GM23338 (cell line): ENCODE data around the gene ROCK1. TPM values are rescaled to one million over a fixed set of nuclear protein-coding genes. Genes with fewer than 3 reads are reported as not detected.

Experiments used
- ATAC-seq: fragments of 200-7000 bp; cut with Tn5 transposase; 3 replicates; pipeline ENCODE4 v1.9.1; 2020
- DNase-seq: peaks from one replicate; pipeline ENCODE4 v3.0.0-alpha.2; 2015; ENCODE audit warnings: low spot score
- H2AFZ ChIP-seq: fragments of 200-600 bp; sonication (generic); 2 replicates; pipeline ENCODE4 v1.8.0; 2016; ENCODE audit warnings: antibody characterized with exemption, mild to moderate bottlenecking, moderate library complexity
- H3F3A ChIP-seq: fragments of 200-600 bp; sonication (generic); replicated peaks from 2 replicates; pipeline ENCODE4 v1.8.0; 2017; ENCODE audit warnings: antibody characterized with exemption, mixed run types, low read depth
- H3K27ac ChIP-seq: fragments of 200-600 bp; sonication (generic); 2 replicates; pipeline ENCODE4 v1.6.1; 2016; ENCODE audit warnings: low read depth
- H3K27me3 ChIP-seq: fragments of 200-600 bp; sonication (generic); 2 replicates; pipeline ENCODE4 v1.8.0; 2016; ENCODE audit warnings: mild to moderate bottlenecking, mixed run types, moderate library complexity; ENCODE audit not compliant: insufficient read depth
- H3K36me3 ChIP-seq: fragments of 200-600 bp; sonication (generic); 2 replicates; pipeline ENCODE4 v1.8.0; 2016; ENCODE audit warnings: mild to moderate bottlenecking; ENCODE audit not compliant: insufficient read depth
- H3K4me1 ChIP-seq: fragments of 200-600 bp; sonication (generic); 2 replicates; pipeline ENCODE4 v1.8.0; 2016; ENCODE audit warnings: mild to moderate bottlenecking, moderate library complexity; ENCODE audit not compliant: insufficient read depth
- H3K4me2 ChIP-seq: fragments of 200-600 bp; sonication (generic); 2 replicates; pipeline ENCODE4 v1.7.1; 2017; ENCODE audit warnings: mixed run types
- H3K4me3 ChIP-seq: fragments of 200-600 bp; sonication (generic); 2 replicates; pipeline ENCODE4 v1.6.1; 2016; ENCODE audit warnings: mixed run types
- H3K79me2 ChIP-seq: fragments of 200-600 bp; sonication (generic); replicated peaks from 2 replicates; pipeline ENCODE4 v1.8.0; 2017; ENCODE audit warnings: mild to moderate bottlenecking; ENCODE audit not compliant: insufficient read depth
- H3K9me2 ChIP-seq: fragments of 200-600 bp; sonication (generic); 2 replicates; pipeline ENCODE4 v1.8.0; 2017; ENCODE audit not compliant: insufficient read depth
- H4K20me1 ChIP-seq: fragments of 200-600 bp; sonication (generic); replicated peaks from 2 replicates; pipeline ENCODE4 v1.8.0; 2017; ENCODE audit warnings: mild to moderate bottlenecking; ENCODE audit not compliant: insufficient read depth
- H3K27ac Mint-ChIP-seq: 2 replicates; pipeline ENCODE4 v1.8.0; 2020; ENCODE audit warnings: inconsistent platforms, mild to moderate bottlenecking, moderate library complexity, mixed read lengths
- H3K27me3 Mint-ChIP-seq: 3 replicates; pipeline ENCODE4 v1.8.0; 2022; ENCODE audit warnings: low read depth, mild to moderate bottlenecking, moderate library complexity, mixed read lengths, inconsistent platforms; ENCODE audit not compliant: insufficient read depth, poor library complexity
- H3K36me3 Mint-ChIP-seq: 3 replicates; pipeline ENCODE4 v1.8.0; 2021; ENCODE audit warnings: low read depth, mild to moderate bottlenecking, inconsistent platforms, moderate library complexity, mixed read lengths
- H3K4me1 Mint-ChIP-seq: 3 replicates; pipeline ENCODE4 v1.8.0; 2020; ENCODE audit warnings: mild to moderate bottlenecking, inconsistent platforms, mixed read lengths
- H3K4me3 Mint-ChIP-seq: 3 replicates; pipeline ENCODE4 v1.8.0; 2021; ENCODE audit warnings: moderate library complexity, mild to moderate bottlenecking, inconsistent platforms, mixed read lengths
- H3K9me3 Mint-ChIP-seq: 3 replicates; pipeline ENCODE4 v1.8.0; 2020; ENCODE audit warnings: moderate library complexity, mild to moderate bottlenecking, inconsistent platforms, mixed read lengths
- CREB1 ChIP-seq: fragments of 250-450 bp; sonication (Bioruptor Pico); IDR thresholded peaks from 2 replicates; pipeline ENCODE4 v1.5.0; 2020; ENCODE audit warnings: low read depth, mild to moderate bottlenecking, moderate library complexity
- CTCF ChIP-seq, 2 experiments: fragments of 200-600 bp in 1 of 2; sonication (generic) in 1 of 2; conservative IDR thresholded peaks; 2 replicates each; pipeline versions ENCODE4 v1.5.1 to v1.6.1; 2016 to 2017; ENCODE audit warnings: antibody characterized with exemption in 2 of 2, low read depth in 2 of 2, mild to moderate bottlenecking in 2 of 2, moderate library complexity in 1 of 2
- EZH2phosphoT487 ChIP-seq: fragments of 200-600 bp; sonication (generic); IDR thresholded peaks from one replicate; pipeline ENCODE4 v1.8.1; 2018; ENCODE audit warnings: antibody characterized with exemption; ENCODE audit not compliant: unreplicated experiment
- JUNB ChIP-seq: IDR thresholded peaks from one replicate; pipeline ENCODE4 v1.6.1; 2016; ENCODE audit warnings: antibody characterized with exemption; ENCODE audit not compliant: unreplicated experiment
- NANOG ChIP-seq: IDR thresholded peaks from 2 replicates; pipeline ENCODE4 v1.6.1; 2016; ENCODE audit warnings: antibody characterized with exemption, borderline replicate concordance
- REST ChIP-seq: IDR thresholded peaks from one replicate; pipeline ENCODE4 v1.6.1; 2018; ENCODE audit warnings: antibody characterized with exemption; ENCODE audit not compliant: unreplicated experiment
- STAT1 ChIP-seq: IDR thresholded peaks from one replicate; pipeline ENCODE4 v1.6.1; 2016; ENCODE audit warnings: antibody characterized with exemption; ENCODE audit not compliant: unreplicated experiment
- ZNF114 ChIP-seq: fragments of 250-450 bp; sonication (Bioruptor Pico); IDR thresholded peaks from 2 replicates; pipeline ENCODE4 v1.5.0; 2020; ENCODE audit warnings: mild to moderate bottlenecking, moderate library complexity
- ZNF331 ChIP-seq: fragments of 250-450 bp; sonication (Bioruptor Pico); IDR thresholded peaks from 2 replicates; pipeline ENCODE4 v1.5.0; 2020; ENCODE audit warnings: low read depth, mild to moderate bottlenecking, moderate library complexity
- polyA plus RNA-seq: library from polyadenylated mRNA; unstranded; fragments of >200 nt; fragmentation: Nextera tagmentation; extraction: Ambion mirVana; gene quantifications from 2 replicates; pipeline ENCODE4 v1.2.1, GENCODE V29; 2016
- total RNA-seq: library from RNA; depleted of rRNA; stranded (reverse); fragments of >200 nt; shearing (Covaris generic); gene quantifications from 2 replicates; pipeline ENCODE4 v1.2.3, GENCODE V29; 2014

Gene ROCK1
- total and polyA plus RNA-seq, 2 experiments from 2014 or later: 37.2 to 42.8 TPM

- H3K27ac Mint-ChIP-seq: no peak overlapping the region
- Histone ChIP-seq H3K9me2 (no peaks in the 10 kb centered on the region), H3K36me3 (no peaks in the 10 kb centered on the region), H3K27ac (no peak overlapping the region), H3K4me2 (no peak overlapping the region), H3K79me2 (peaks cover 98% of the 10 kb centered on the region), H4K20me1 (peaks cover 5% of the 10 kb centered on the region), H3K27me3 (no peaks in the 10 kb centered on the region), H3F3A (no peaks in the 10 kb centered on the region), H3K4me1 (no peaks in the 10 kb centered on the region; the same call in 1 of the 2 replicates), H2AFZ (no peak overlapping the region), H3K4me3 (no peak overlapping the region)
- H3K27me3 Mint-ChIP-seq: peaks cover 1% of the 10 kb centered on the region
- TF ChIP-seq CREB1 (CRISPR knock-in tag): no peak
- no peak for TF ChIP-seq ZNF331 (CRISPR knock-in tag)
- TF ChIP-seq STAT1: no peak
- TF ChIP-seq NANOG: no peak
- no peak for TF ChIP-seq REST
- no peak for TF ChIP-seq ZNF114
- no peak for TF ChIP-seq CTCF (conservative IDR thresholded peaks at IDR 0.05; ENCODE audit: low read depth in 2 of 2)
- TF ChIP-seq EZH2phosphoT487: no peak
- no peak for TF ChIP-seq JUNB
- DNase-seq: no peak
- no peak overlapping the region for H3K4me3 Mint-ChIP-seq
- no peak for ATAC-seq
- H3K4me1 Mint-ChIP-seq: peaks cover 8% of the 10 kb centered on the region; the same call in 2 of the 3 replicates
- peaks cover 9% of the 10 kb centered on the region; the same call in 2 of the 3 replicates for H3K9me3 Mint-ChIP-seq
- H3K36me3 Mint-ChIP-seq: peaks cover 21% of the 10 kb centered on the region; the same call in 2 of the 3 replicates
Measured at GRCh38 chr18:21080576-21080975, 31.0 kb downstream of the ROCK1 start.
